ENCODE data around the gene PYGB. TPM values are rescaled to one million over a fixed set of nuclear protein-coding genes. Genes with fewer than 3 reads are reported as not detected.

PYGB gene
- total RNA-seq, 1 experiment from 2014 or later, result 78.9 TPM

DNA sequence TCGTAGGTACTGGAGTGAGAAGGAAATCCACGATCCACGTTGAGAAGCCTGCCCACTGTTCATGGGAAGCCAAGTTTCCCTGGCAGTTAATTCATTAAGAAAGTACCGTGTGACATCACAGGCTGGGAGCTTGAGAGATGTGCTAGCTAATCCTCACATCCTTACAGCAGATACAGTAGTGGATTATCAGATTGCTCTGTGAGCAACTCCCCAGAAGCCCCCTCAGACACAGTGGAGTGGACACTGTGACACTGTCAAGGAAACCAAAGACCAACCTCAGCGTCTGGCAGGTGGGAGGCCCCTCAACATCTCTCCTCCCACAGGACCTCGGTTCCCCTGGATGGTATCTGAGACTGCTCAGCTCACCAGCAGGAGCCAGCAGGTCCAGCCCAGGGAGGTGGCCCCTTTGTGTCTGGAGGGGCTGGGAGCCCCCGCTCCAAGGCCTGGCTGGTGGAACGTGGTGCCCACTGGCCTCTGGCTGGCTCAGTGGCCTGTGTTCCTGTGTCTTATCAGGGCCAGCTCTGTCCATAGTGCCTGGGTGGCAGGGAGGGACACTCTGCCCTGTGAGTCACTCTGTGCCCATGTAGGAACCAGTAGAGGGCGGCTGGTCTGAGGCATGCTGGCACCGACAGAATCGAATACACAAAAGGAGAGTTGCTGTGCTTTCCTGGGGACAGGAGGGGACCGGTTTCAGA lies 7.2 kb downstream of the PYGB start:
- Mint-ChIP-seq H3K4me3 (ENCODE audit: unreplicated experiment) (no peak overlapping the region), H3K27me3 (ENCODE audit: insufficient read depth, unreplicated experiment) (no peaks in the 10 kb centered on the region), H3K9me3 (ENCODE audit: unreplicated experiment) (no peaks in the 10 kb centered on the region), H3K36me3 (ENCODE audit: insufficient read depth, unreplicated experiment) (peaks cover 29% of the 10 kb centered on the region), H3K4me1 (ENCODE audit: low read depth, unreplicated experiment) (no peaks in the 10 kb centered on the region), H3K27ac (ENCODE audit: unreplicated experiment) (no peak overlapping the region)
- no peaks in the 10 kb centered on the region for H3K27me3 ChIP-seq (replicated peaks; ENCODE audit: control insufficient read depth, insufficient read depth, low read length)
- peaks cover 15% of the 10 kb centered on the region for H3K4me1 ChIP-seq
- TF ChIP-seq, protein P1, sequence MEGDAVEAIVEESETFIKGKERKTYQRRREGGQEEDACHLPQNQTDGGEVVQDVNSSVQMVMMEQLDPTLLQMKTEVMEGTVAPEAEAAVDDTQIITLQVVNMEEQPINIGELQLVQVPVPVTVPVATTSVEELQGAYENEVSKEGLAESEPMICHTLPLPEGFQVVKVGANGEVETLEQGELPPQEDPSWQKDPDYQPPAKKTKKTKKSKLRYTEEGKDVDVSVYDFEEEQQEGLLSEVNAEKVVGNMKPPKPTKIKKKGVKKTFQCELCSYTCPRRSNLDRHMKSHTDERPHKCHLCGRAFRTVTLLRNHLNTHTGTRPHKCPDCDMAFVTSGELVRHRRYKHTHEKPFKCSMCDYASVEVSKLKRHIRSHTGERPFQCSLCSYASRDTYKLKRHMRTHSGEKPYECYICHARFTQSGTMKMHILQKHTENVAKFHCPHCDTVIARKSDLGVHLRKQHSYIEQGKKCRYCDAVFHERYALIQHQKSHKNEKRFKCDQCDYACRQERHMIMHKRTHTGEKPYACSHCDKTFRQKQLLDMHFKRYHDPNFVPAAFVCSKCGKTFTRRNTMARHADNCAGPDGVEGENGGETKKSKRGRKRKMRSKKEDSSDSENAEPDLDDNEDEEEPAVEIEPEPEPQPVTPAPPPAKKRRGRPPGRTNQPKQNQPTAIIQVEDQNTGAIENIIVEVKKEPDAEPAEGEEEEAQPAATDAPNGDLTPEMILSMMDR (IDR thresholded peaks at IDR 0.05; ENCODE audit: insufficient read depth in 1 of 2, low read depth in 1 of 2, low read length in 1 of 2, severe bottlenecking in 1 of 2, unreplicated experiment in 1 of 2), result no peak
- ChIA-PET POLR2A (no interaction called here), CTCF (no interaction called here)
- no peak overlapping the region for H3K4me3 ChIP-seq (ENCODE audit: low read depth, low read length)
- intact Hi-C loops (cut with micrococcal nuclease; ENCODE audit: unreplicated experiment), result no loop called here
- H3K36me3 ChIP-seq (ENCODE audit: control insufficient read depth, insufficient read depth, low read length), result peaks cover 2% of the 10 kb centered on the region
- BruUV-seq (replicated peaks), result no TSS peak
- no peak for DNase-seq
- no peaks in the 10 kb centered on the region for H3K9me3 ChIP-seq

DNA sequence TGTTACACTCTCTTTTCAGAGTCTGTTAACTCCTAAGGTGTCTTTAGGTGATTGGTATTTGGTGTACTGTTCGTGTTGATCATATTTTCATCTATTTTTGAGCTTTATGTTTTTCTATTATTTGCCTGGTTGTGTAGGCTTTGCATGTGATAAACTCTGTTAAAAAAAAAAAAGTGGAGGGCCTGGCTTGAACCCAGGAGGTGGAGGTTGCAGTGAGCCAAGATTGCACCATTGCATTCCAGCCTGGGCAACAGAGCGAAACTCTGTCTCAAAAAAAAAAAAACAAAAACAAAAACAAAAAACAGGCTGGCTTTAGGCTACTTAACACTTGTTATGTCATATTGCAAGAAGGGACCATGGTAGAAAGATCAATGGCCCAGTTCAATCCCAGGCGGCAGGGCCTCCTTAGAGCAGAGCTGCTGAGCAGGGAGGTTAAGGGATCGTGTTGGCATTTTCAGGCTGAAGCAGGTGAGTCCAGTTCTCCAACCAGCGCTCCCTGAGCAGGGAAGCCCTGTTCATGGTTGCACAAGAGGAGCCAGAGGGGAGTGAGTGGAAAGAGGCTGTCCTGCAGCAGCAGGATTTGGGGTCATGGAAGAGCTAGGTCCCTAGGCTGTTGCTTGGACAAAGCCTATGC lies 8.5 kb downstream of the PYGB start:
- Histone ChIP-seq H3K36me3 (ENCODE audit: control insufficient read depth, insufficient read depth, low read length) (peaks cover 2% of the 10 kb centered on the region), H3K4me1 (peaks cover 19% of the 10 kb centered on the region), H3K9me3 (no peaks in the 10 kb centered on the region), H3K27me3 (replicated peaks; ENCODE audit: control insufficient read depth, insufficient read depth, low read length) (no peaks in the 10 kb centered on the region), H3K4me3 (ENCODE audit: low read depth, low read length) (no peak overlapping the region)
- H3K27me3 Mint-ChIP-seq (ENCODE audit: insufficient read depth, unreplicated experiment), result no peaks in the 10 kb centered on the region
- H3K4me3 Mint-ChIP-seq (ENCODE audit: unreplicated experiment), result no peak overlapping the region
- intact Hi-C loops (cut with micrococcal nuclease; ENCODE audit: unreplicated experiment), result no loop called here
- TF ChIP-seq, protein P1 (IDR thresholded peaks at IDR 0.05; ENCODE audit: insufficient read depth in 1 of 2, low read depth in 1 of 2, low read length in 1 of 2, severe bottlenecking in 1 of 2, unreplicated experiment in 1 of 2), result no peak
- peaks cover 37% of the 10 kb centered on the region for H3K36me3 Mint-ChIP-seq (ENCODE audit: insufficient read depth, unreplicated experiment)
- H3K9me3 Mint-ChIP-seq (ENCODE audit: unreplicated experiment), result no peaks in the 10 kb centered on the region
- no TSS peak for BruUV-seq (replicated peaks)
- H3K4me1 Mint-ChIP-seq (ENCODE audit: low read depth, unreplicated experiment), result no peaks in the 10 kb centered on the region
- ChIA-PET POLR2A (no interaction called here), CTCF (interaction anchor here (0.6 kb wide), 1 partner anchor 9 kb away, joined by 3 read pairs; the partner anchor contains the start of gene PYGB)
- no peak for DNase-seq
- no peak overlapping the region for H3K27ac Mint-ChIP-seq (ENCODE audit: unreplicated experiment)

DNA sequence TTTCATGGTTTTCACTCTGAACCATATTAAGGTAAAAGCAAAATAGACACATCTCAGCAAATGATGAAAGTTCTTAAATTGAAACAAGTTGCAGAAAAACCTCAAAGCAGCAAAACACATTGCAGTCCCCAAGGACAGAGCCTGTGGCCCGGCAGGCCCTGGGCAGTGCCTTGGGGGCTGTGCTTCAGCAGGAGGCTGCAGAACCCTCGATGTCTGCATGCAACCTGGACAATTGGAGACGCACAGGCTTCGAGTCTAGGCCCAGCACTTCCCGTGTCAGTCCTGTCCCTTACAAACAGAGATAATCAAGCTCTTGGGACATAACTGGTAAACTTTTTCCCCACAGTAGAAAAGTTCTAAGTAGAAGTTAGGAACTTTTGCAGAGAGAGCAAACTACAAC lies 9.2 kb downstream of the PYGB start:
- Histone ChIP-seq H3K4me1 (peaks cover 16% of the 10 kb centered on the region), H3K27me3 (replicated peaks; ENCODE audit: control insufficient read depth, insufficient read depth, low read length) (no peaks in the 10 kb centered on the region), H3K9me3 (no peaks in the 10 kb centered on the region), H3K4me3 (ENCODE audit: low read depth, low read length) (no peak overlapping the region), H3K36me3 (ENCODE audit: control insufficient read depth, insufficient read depth, low read length) (peaks cover 2% of the 10 kb centered on the region)
- POLR2A ChIA-PET, result no interaction called here
- Mint-ChIP-seq H3K9me3 (ENCODE audit: unreplicated experiment) (no peaks in the 10 kb centered on the region), H3K27me3 (ENCODE audit: insufficient read depth, unreplicated experiment) (no peaks in the 10 kb centered on the region), H3K4me3 (ENCODE audit: unreplicated experiment) (no peak overlapping the region), H3K4me1 (ENCODE audit: low read depth, unreplicated experiment) (no peaks in the 10 kb centered on the region), H3K27ac (ENCODE audit: unreplicated experiment) (no peak overlapping the region), H3K36me3 (ENCODE audit: insufficient read depth, unreplicated experiment) (peaks cover 41% of the 10 kb centered on the region)
- CTCF ChIA-PET, result no interaction called here
- intact Hi-C loops (cut with micrococcal nuclease; ENCODE audit: unreplicated experiment), result no loop called here
- no peak for DNase-seq
- TF ChIP-seq, protein P1 (IDR thresholded peaks at IDR 0.05; ENCODE audit: insufficient read depth in 1 of 2, low read depth in 1 of 2, low read length in 1 of 2, severe bottlenecking in 1 of 2, unreplicated experiment in 1 of 2), result no peak
- no TSS peak for BruUV-seq (replicated peaks)

All from Caco-2 (cell line).